ENCODE measurements around the gene NUB1.

The NUB1 gene

GRCh38 chr7:151392002-151392401 is 50.4 kb downstream of the NUB1 start:
- TF ChIP-seq JUND (IDR thresholded peaks at IDR 0.05; ENCODE audit: low read depth): no peak
- in situ Hi-C loops (cut with HindIII; ENCODE audit: low pct_unique_long_range_greater_than_20kb, low sequenced_read_pairs): no loop called here
- no peak for DNase-seq (ENCODE audit: low read depth in 1 of 2, low spot score in 1 of 2)

DNA sequence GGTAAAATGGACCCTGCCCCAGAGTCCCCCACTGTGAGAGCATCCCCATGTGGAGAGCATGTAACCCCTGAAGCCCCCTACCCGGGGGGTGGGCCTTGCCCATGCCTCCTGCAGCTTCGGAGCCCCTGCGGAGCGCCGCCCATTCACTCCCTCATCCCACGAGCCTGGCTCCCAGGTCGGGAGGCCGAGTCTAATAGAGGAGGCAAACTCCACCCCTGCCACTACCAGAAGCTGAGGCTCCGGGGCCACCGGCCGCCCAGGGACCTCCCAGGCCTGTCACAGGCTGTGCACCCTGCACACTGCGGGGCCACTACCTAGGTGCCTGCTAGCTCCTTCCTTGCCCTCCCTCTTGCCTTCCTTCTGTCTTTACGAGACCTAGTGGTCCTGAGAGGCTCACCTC is 50.8 kb downstream of the NUB1 start:
- in situ Hi-C loops (cut with HindIII; ENCODE audit: low pct_unique_long_range_greater_than_20kb, low sequenced_read_pairs): no loop called here
- DNase-seq (ENCODE audit: low read depth in 1 of 2, low spot score in 1 of 2): no peak
- no peak for TF ChIP-seq JUND (IDR thresholded peaks at IDR 0.05; ENCODE audit: low read depth)

GRCh38 chr7:151393031-151393977 is 51.7 kb downstream of the NUB1 start:
- in situ Hi-C loops (cut with HindIII; ENCODE audit: low pct_unique_long_range_greater_than_20kb, low sequenced_read_pairs): no loop called here
- TF ChIP-seq JUND (IDR thresholded peaks at IDR 0.05; ENCODE audit: low read depth): no peak
- no peak for DNase-seq (ENCODE audit: low read depth in 1 of 2, low spot score in 1 of 2)

GRCh38 chr7:151394076-151395035 is 52.7 kb downstream of the NUB1 start:
- no peak for TF ChIP-seq JUND (IDR thresholded peaks at IDR 0.05; ENCODE audit: low read depth)
- DNase-seq (ENCODE audit: low read depth in 1 of 2, low spot score in 1 of 2): no peak
- in situ Hi-C loops (cut with HindIII; ENCODE audit: low pct_unique_long_range_greater_than_20kb, low sequenced_read_pairs): no loop called here

- no peak for DNase-seq (ENCODE audit: low read depth in 1 of 2, low spot score in 1 of 2)
- in situ Hi-C loops (cut with HindIII; ENCODE audit: low pct_unique_long_range_greater_than_20kb, low sequenced_read_pairs): no loop called here
- no peak for TF ChIP-seq JUND (IDR thresholded peaks at IDR 0.05; ENCODE audit: low read depth)
These were observed 53.4 kb downstream of the NUB1 start for GRCh38 chr7:151395036-151395367.

DNA sequence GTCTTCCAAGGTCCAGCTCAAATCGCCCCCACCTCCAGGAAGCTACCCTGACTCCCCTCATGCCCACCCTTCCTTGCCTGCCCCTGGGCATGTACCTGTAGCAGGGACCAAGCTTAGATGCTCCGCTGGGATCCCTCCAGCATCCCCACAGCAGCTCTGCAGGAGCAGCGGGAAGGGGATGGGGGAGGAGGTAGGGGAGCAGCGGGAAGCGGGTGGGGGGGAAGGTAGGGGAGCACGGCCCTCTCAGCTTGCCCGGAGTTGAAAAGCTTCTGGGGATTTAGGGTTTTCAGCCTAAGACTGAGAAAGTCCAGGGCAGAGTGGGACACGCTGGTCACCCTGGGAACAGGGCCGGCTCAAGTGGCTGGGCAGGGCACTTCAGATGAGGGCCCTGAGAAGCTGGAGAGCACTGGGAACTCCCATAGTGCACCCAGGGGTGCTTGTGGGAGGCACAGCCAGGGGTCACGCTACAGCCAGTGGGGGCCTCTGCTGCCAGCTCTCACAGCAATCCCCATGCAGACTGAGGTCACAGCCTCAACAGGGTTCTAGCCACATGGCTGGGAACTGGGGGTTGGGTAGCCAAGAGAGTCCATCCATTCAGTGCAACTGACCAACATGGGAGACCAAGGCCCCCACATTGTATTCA is 54.8 kb downstream of the NUB1 start:
- no peak for TF ChIP-seq JUND (IDR thresholded peaks at IDR 0.05; ENCODE audit: low read depth)
- no peak for DNase-seq (ENCODE audit: low read depth in 1 of 2, low spot score in 1 of 2)
- in situ Hi-C loops (cut with HindIII; ENCODE audit: low pct_unique_long_range_greater_than_20kb, low sequenced_read_pairs): no loop called here

DNA sequence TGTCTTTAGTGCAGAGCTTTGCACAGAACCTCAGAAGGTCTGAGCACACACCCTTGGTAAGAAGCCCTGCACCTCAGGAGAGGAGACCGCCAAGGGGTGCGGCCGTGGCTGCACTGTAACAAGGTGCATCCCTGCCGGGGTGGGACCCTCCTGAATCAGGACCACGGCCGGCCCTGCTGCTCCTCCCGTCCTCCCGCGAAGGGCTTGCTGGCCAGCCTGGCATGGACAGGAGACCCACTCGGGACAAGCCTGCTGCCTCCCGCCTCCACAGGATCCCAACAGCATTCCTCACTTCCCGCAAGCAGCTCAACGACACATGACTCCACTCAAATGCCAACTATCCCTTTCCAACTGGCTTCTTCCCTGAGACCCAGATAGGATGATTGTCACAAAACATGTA is 55.4 kb downstream of the NUB1 start:
- in situ Hi-C loops (cut with HindIII; ENCODE audit: low pct_unique_long_range_greater_than_20kb, low sequenced_read_pairs): no loop called here

DNA sequence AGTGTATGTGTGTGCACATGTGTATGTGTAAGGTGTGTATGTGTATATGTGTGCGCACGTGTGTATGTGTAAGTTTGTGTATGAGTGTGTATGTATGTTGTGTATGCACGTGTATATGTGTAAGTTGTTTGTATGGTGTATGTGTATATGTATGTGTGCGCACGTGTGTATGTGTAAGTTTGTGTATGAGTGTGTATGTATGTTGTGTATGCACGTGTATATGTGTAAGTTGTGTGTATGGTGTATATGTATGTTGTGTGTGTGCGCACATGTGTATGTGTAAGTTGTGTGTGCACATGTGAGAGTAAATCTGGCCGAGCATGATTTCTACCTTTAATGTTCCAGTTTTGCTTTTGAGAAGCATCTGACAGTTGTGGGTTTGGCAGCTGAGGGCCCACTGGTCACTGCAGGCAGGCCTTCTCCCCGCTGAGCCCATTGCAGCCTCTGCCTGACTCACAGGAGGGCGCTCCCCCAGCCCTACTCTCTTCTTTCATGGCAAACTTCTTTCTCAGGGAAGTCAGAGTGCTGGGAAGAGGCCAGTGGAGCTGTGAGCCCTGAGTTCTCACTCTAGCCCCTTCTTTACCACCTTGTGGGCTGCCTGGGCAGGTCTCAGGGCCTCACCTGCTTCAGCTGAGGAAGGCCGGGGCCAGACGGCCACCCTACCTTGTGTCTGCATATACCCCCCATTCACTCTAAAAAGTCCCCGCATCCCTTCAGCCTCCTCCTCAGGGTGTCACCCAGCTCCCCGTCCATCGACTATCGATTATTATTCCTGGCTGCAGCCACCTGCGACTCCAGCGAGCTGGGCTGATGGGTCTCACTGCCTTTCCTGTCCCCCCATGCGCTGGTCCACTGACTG is 57.1 kb downstream of the NUB1 start:
- DNase-seq (ENCODE audit: low read depth in 1 of 2, low spot score in 1 of 2): no peak
- in situ Hi-C loops (cut with HindIII; ENCODE audit: low pct_unique_long_range_greater_than_20kb, low sequenced_read_pairs): no loop called here
- no peak for TF ChIP-seq JUND (IDR thresholded peaks at IDR 0.05; ENCODE audit: low read depth)

More for the DNA sequence above, 55.4 kb downstream of the NUB1 start:
- no peak for TF ChIP-seq JUND (IDR thresholded peaks at IDR 0.05; ENCODE audit: low read depth)
- DNase-seq (ENCODE audit: low read depth in 1 of 2, low spot score in 1 of 2): no peak

DNA sequence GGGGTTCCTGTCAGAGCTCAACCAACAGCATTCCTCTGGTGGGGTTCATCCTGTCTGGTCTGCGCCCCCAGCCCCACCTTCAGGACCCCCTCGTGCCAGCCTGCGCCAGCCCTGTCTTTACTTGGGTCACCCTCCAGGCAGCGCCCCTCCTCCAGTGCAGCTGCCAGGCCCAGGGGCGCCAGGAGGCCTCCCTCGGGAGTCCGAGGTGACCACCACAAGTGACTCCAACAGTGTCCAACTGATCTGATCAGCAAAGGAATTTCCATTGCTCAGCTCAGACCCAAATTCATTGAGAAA is 57.6 kb downstream of the NUB1 start:
- DNase-seq (ENCODE audit: low read depth in 1 of 2, low spot score in 1 of 2): no peak
- in situ Hi-C loops (cut with HindIII; ENCODE audit: low pct_unique_long_range_greater_than_20kb, low sequenced_read_pairs): no loop called here
- TF ChIP-seq JUND (IDR thresholded peaks at IDR 0.05; ENCODE audit: low read depth): no peak

GRCh38 chr7:151399906-151400305 is 58.3 kb downstream of the NUB1 start:
- no peak for DNase-seq (ENCODE audit: low read depth in 1 of 2, low spot score in 1 of 2)
- TF ChIP-seq JUND (IDR thresholded peaks at IDR 0.05; ENCODE audit: low read depth): no peak
- in situ Hi-C loops (cut with HindIII; ENCODE audit: low pct_unique_long_range_greater_than_20kb, low sequenced_read_pairs): no loop called here

DNA sequence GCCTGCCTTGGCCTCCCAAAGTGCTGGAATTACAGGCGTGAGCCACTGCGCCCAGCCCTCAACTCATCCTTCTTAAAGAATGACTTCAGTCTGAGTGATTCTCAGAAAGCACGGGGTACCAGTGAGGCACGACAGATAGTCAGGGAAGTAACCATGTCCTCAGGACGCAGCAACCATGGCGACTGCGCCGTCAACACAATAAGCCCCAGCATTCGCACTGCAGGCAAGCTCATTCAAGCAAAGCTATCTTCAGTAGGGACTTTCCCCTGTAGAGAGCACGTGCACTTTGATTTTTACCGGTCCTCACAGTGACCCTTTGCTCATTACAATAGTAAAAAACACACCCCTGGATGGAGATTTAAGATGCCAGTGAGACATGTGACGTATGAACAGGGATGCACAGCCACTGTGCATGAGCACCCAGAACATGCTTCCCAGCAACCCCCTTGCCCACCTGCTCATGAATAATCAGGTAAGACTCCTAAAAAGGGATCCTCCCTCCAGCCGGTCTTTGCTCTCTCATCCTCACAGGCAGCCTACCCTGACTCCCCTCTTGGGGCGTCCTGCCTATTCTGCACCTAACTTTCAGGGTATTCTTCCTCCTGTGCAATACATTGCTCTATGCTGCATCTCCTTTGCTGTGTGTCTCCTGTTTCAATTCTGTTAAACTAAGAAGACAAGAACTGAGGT is 59.2 kb downstream of the NUB1 start:
- in situ Hi-C loops (cut with HindIII; ENCODE audit: low pct_unique_long_range_greater_than_20kb, low sequenced_read_pairs): no loop called here
- no peak for DNase-seq (ENCODE audit: low read depth in 1 of 2, low spot score in 1 of 2)
- no peak for TF ChIP-seq JUND (IDR thresholded peaks at IDR 0.05; ENCODE audit: low read depth)
